Ishikawa (cell line): ENCODE measurements around the gene MNX1.

ENCODE experiments used
- CEBPB ChIP-seq: IDR thresholded peaks from 2 replicates; pipeline ENCODE4 v1.6.1; 2012
- EGR1 ChIP-seq: IDR thresholded peaks from 2 replicates; pipeline ENCODE4 v1.6.1; 2012
- EP300 ChIP-seq: IDR thresholded peaks from 2 replicates; pipeline ENCODE4 v1.6.1; 2012; ENCODE audit warnings: borderline replicate concordance
- FOXM1 ChIP-seq: IDR thresholded peaks from 2 replicates; pipeline ENCODE4 v1.6.1; 2012; ENCODE audit warnings: low read depth, borderline replicate concordance
- RAD21 ChIP-seq: IDR thresholded peaks from 2 replicates; pipeline ENCODE4 v1.6.1; 2012; ENCODE audit warnings: low read depth
- TAF1 ChIP-seq: IDR thresholded peaks from 2 replicates; pipeline ENCODE4 v1.6.1; 2012; ENCODE audit warnings: low read depth, mild to moderate bottlenecking
- TCF12 ChIP-seq: IDR thresholded peaks from 2 replicates; pipeline ENCODE4 v1.6.1; 2012; ENCODE audit warnings: low read depth
- TEAD4 ChIP-seq: IDR thresholded peaks from 2 replicates; pipeline ENCODE4 v1.6.1; 2012
- ZBTB7A ChIP-seq: IDR thresholded peaks from 2 replicates; pipeline ENCODE4 v1.6.1; 2012; ENCODE audit warnings: low read depth
- TF ChIP-seq, protein P1 (sequence below): IDR thresholded peaks from 2 replicates; pipeline ENCODE4 v1.6.1; 2012; ENCODE audit warnings: low read depth, mild to moderate bottlenecking
- TF ChIP-seq, protein P2 (sequence below): IDR thresholded peaks from 2 replicates; pipeline ENCODE4 v1.6.1; 2012

DNA sequence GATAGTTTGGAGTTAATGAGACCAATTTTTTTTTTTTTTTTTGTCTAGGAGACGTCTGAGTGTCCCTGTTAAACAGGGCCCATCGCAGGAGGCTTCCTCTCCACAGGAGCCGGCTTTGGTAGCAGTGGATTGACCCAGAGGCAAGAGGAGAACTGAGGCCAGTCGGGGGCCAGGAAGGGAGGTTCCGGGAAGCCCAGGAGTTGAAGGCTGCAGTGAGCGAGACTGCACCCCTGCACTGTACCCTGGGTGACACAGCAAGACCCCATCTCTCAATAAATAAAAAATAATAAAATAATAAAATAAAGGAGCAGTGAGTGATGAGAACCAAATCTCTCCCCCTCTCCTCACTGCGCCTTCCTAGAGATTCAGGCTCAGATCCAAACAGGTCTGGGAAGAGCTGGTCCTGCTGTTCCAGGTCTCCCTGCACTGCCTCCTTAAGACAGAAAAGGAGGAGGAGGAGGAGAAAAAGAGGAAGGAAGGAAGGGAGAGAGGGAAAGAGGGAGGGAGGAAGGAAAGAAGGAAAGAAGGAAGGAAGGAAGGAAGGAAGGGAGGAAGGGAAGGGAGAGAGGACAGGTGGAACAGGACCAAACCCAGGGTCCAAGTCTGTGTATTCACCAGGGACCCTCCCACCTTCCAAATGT, 3.5 kb downstream of the MNX1 start:
- TF ChIP-seq, protein P1, sequence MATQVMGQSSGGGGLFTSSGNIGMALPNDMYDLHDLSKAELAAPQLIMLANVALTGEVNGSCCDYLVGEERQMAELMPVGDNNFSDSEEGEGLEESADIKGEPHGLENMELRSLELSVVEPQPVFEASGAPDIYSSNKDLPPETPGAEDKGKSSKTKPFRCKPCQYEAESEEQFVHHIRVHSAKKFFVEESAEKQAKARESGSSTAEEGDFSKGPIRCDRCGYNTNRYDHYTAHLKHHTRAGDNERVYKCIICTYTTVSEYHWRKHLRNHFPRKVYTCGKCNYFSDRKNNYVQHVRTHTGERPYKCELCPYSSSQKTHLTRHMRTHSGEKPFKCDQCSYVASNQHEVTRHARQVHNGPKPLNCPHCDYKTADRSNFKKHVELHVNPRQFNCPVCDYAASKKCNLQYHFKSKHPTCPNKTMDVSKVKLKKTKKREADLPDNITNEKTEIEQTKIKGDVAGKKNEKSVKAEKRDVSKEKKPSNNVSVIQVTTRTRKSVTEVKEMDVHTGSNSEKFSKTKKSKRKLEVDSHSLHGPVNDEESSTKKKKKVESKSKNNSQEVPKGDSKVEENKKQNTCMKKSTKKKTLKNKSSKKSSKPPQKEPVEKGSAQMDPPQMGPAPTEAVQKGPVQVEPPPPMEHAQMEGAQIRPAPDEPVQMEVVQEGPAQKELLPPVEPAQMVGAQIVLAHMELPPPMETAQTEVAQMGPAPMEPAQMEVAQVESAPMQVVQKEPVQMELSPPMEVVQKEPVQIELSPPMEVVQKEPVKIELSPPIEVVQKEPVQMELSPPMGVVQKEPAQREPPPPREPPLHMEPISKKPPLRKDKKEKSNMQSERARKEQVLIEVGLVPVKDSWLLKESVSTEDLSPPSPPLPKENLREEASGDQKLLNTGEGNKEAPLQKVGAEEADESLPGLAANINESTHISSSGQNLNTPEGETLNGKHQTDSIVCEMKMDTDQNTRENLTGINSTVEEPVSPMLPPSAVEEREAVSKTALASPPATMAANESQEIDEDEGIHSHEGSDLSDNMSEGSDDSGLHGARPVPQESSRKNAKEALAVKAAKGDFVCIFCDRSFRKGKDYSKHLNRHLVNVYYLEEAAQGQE: no peak
- TF ChIP-seq EGR1: no peak
- no peak for TF ChIP-seq TAF1
- TF ChIP-seq, protein P2, sequence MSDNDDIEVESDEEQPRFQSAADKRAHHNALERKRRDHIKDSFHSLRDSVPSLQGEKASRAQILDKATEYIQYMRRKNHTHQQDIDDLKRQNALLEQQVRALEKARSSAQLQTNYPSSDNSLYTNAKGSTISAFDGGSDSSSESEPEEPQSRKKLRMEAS: no peak
- TF ChIP-seq RAD21: no peak
- no peak for TF ChIP-seq CEBPB
- no peak for TF ChIP-seq EP300
- TF ChIP-seq TCF12: no peak
- TF ChIP-seq TEAD4: no peak
- TF ChIP-seq FOXM1: no peak
- no peak for TF ChIP-seq ZBTB7A
